K562 (cell line): ENCODE results near the gene NXN. TPM values are rescaled to one million over a fixed set of nuclear protein-coding genes. Genes with fewer than 3 reads are reported as not detected.

Experiments
- ATAC-seq: fragments of 200-7000 bp; cut with Tn5 transposase; 3 replicates; pipeline ENCODE4 v1.9.1; 2020; ENCODE audit warnings: moderate library complexity
- BruUV-seq: library from RNA; stranded (reverse); fragments of 400-500 nt; replicated peaks from 2 replicates; lab custom pipeline; 2021; lab: Mats Ljungman, UMichigan
- CTCF ChIA-PET: fragments of 300-600 bp; formaldehyde crosslinking; extraction: SDS; loops from one replicate; lab custom pipeline; 2021; ENCODE audit warnings: low intra/inter-chr PET ratio; lab: Yijun Ruan, JAX
- POLR2A ChIA-PET: fragments of 300-600, 350-650 bp; sonication (Branson Sonifier 250); formaldehyde crosslinking; extraction: SDS; loops from one replicate; lab custom pipeline; 2021; ENCODE audit warnings: antibody characterized with exemption, inconsistent platforms; lab: Yijun Ruan, JAX
- DNase-seq, 4 experiments: peaks; one replicate each; pipeline versions ENCODE4 v3.0.0 to v3.0.0-alpha.2; 2011 to 2018; ENCODE audit warnings: low spot score in 3 of 4, mixed read lengths in 3 of 4; ENCODE audit errors: extremely low read depth in 1 of 4
- FAIRE-seq: peaks from 2 replicates; lab custom pipeline; 2011; peaks lifted over from hg19 to GRCh38; lab: Jason Lieb, UNC
- H2AFZ ChIP-seq: 2 replicates; pipeline ENCODE4 v1.6.0; 2011; ENCODE audit warnings: low read depth, low read length, control low read depth, inconsistent platforms
- H3K27ac ChIP-seq: fragments of 200-600 bp; 3 replicates; pipeline ENCODE4 v1.8.0; 2011; ENCODE audit warnings: low read depth, mild to moderate bottlenecking, control low read depth, inconsistent platforms, low read length, moderate library complexity, mixed read lengths; ENCODE audit errors: extremely low read depth
- H3K27me3 ChIP-seq, 2 experiments: fragments of 300-600 bp in 1 of 2; 2 replicates in 1 of 2; 3 replicates in 1 of 2; pipeline versions ENCODE4 v1.6.0 to v1.8.0; 2011; ENCODE audit warnings: inconsistent platforms in 2 of 2, low read length in 2 of 2, mild to moderate bottlenecking in 1 of 2, mixed read lengths in 1 of 2, moderate library complexity in 1 of 2; ENCODE audit not compliant: control insufficient read depth in 2 of 2, insufficient read depth in 2 of 2
- H3K36me3 ChIP-seq: fragments of 300-600 bp; 3 replicates; pipeline ENCODE4 v1.8.0; 2011; ENCODE audit warnings: mild to moderate bottlenecking, low read length, inconsistent platforms; ENCODE audit not compliant: control insufficient read depth, insufficient read depth
- H3K4me1 ChIP-seq, 2 experiments: fragments of 200-600 bp in 1 of 2; replicated peaks in 1 of 2; 2 replicates in 1 of 2; 3 replicates in 1 of 2; pipeline versions ENCODE4 v1.5.1 to v1.8.0; 2011; ENCODE audit warnings: inconsistent platforms in 2 of 2, low read length in 2 of 2, mild to moderate bottlenecking in 1 of 2, mixed read lengths in 1 of 2, moderate library complexity in 1 of 2; ENCODE audit not compliant: control insufficient read depth in 2 of 2, insufficient read depth in 2 of 2
- H3K4me2 ChIP-seq: 2 replicates; pipeline ENCODE4 v1.6.1; 2011; ENCODE audit warnings: low read length, control low read depth, inconsistent platforms, mixed read lengths; ENCODE audit not compliant: insufficient read depth
- H3K4me3 ChIP-seq: fragments of 200-600 bp; sonication (generic), shearing (Covaris generic); 2 replicates; pipeline ENCODE4 v1.5.1; 2016; ENCODE audit warnings: control low read depth, inconsistent platforms
- H3K79me2 ChIP-seq: fragments of 200-600 bp; 3 replicates; pipeline ENCODE4 v1.8.0; 2011; ENCODE audit warnings: low read length, inconsistent platforms; ENCODE audit not compliant: control insufficient read depth, insufficient read depth
- H3K9ac ChIP-seq, 2 experiments: 2 replicates each; pipeline versions ENCODE4 v1.6.0 to v1.6.1; 2011; ENCODE audit warnings: low read depth in 2 of 2, low read length in 2 of 2, control low read depth in 1 of 2, inconsistent platforms in 1 of 2, mild to moderate bottlenecking in 1 of 2, mixed read lengths in 1 of 2; ENCODE audit not compliant: insufficient read depth in 1 of 2
- H3K9me1 ChIP-seq: one replicate; pipeline ENCODE4 v1.6.0; 2011; ENCODE audit warnings: inconsistent platforms, mild to moderate bottlenecking, low read length, moderate library complexity; ENCODE audit not compliant: control insufficient read depth, insufficient read depth
- H3K9me3 ChIP-seq: replicated peaks from 2 replicates; pipeline ENCODE4 v1.5.1; 2011; ENCODE audit warnings: low read depth, low read length, inconsistent platforms; ENCODE audit not compliant: control insufficient read depth, insufficient read depth
- H4K20me1 ChIP-seq: replicated peaks from 2 replicates; pipeline ENCODE4 v1.6.1; 2011; ENCODE audit warnings: low read length, inconsistent platforms, mixed read lengths; ENCODE audit not compliant: control insufficient read depth, insufficient read depth
- CC2D1A ChIP-seq: fragments of 450-650 bp; IDR thresholded peaks from 2 replicates; pipeline ENCODE4 v1.6.1; 2017; ENCODE audit warnings: mild to moderate bottlenecking
- DEAF1 ChIP-seq: fragments of 450-650 bp; formaldehyde crosslinking; IDR thresholded peaks from 2 replicates; pipeline ENCODE4 v1.4.0; 2020; ENCODE audit warnings: mild to moderate bottlenecking, moderate library complexity
- E2F1 ChIP-seq: sonication (generic); formaldehyde crosslinking; IDR thresholded peaks from 2 replicates; pipeline ENCODE4 v1.8.1; 2023; ENCODE audit warnings: mild to moderate bottlenecking, missing genetic modification reagents, moderate library complexity
- HMGXB4 ChIP-seq: sonication (generic); formaldehyde crosslinking; IDR thresholded peaks from 2 replicates; pipeline ENCODE4 v1.8.1; 2023; ENCODE audit warnings: mild to moderate bottlenecking, missing genetic modification reagents
- NCOA4 ChIP-seq: fragments of 450-650 bp; IDR thresholded peaks from 2 replicates; pipeline ENCODE4 v1.6.1; 2018; ENCODE audit warnings: mild to moderate bottlenecking; ENCODE audit not compliant: partially characterized antibody
- NR2C1 ChIP-seq, 2 experiments: fragments of 450-650 bp; IDR thresholded peaks; 2 replicates each; pipeline ENCODE4 v1.6.1; 2017; ENCODE audit warnings: mild to moderate bottlenecking in 2 of 2, antibody characterized with exemption in 1 of 2, inconsistent platforms in 1 of 2, missing compliant biosample characterization in 1 of 2, missing genetic modification characterization in 1 of 2
- NRF1 ChIP-seq, 2 experiments: fragments of 450-650 bp; IDR thresholded peaks in 1 of 2; conservative IDR thresholded peaks in 1 of 2; 2 replicates each; pipeline ENCODE4 v1.6.1; 2014; ENCODE audit warnings: mild to moderate bottlenecking in 2 of 2
- PTRF ChIP-seq: fragments of 450-650 bp; IDR thresholded peaks from 2 replicates; pipeline ENCODE4 v1.6.1; 2016; ENCODE audit warnings: mild to moderate bottlenecking, missing genetic modification characterization, missing compliant biosample characterization
- RREB1 ChIP-seq: fragments of 250-450 bp; sonication (Bioruptor Pico); IDR thresholded peaks from 2 replicates; pipeline ENCODE4 v1.4.0; 2020
- XRCC5 ChIP-seq: fragments of 200-400 bp; formaldehyde crosslinking; IDR thresholded peaks from 2 replicates; pipeline ENCODE4 v1.6.1; 2017; ENCODE audit warnings: low read depth, mild to moderate bottlenecking, low read length
- ZKSCAN1 ChIP-seq: fragments of 150-350 bp; IDR thresholded peaks from 2 replicates; pipeline ENCODE4 v1.6.1; 2016; ENCODE audit warnings: low read depth, low read length
- ZNF224 ChIP-seq: sonication (generic); formaldehyde crosslinking; IDR thresholded peaks from 2 replicates; pipeline ENCODE4 v1.8.0; 2022; ENCODE audit warnings: mild to moderate bottlenecking, missing genetic modification reagents
- ZNF75A ChIP-seq: fragments of 450-650 bp; formaldehyde crosslinking; IDR thresholded peaks from 2 replicates; pipeline ENCODE4 v1.4.0; 2020; ENCODE audit warnings: mild to moderate bottlenecking
- WGBS: fragments of 100-300 bp; shearing (Covaris generic); methylation state at CpG from one replicate; pipeline ENCODE4 v1.1.6; 2016; ENCODE audit warnings: low coverage, mixed read lengths; ENCODE audit not compliant: insufficient coverage; ENCODE audit errors: missing lambda C conversion rate; 5-methylcytosine and 5-hydroxymethylcytosine counted together
- in situ Hi-C: fragments of 300-500 bp; cut with MboI; formaldehyde crosslinking; loops from 4 replicates; pipeline ENCODE4 v1.15.0; 2018; ENCODE audit warnings: inconsistent platforms, mixed read lengths
- intact Hi-C: fragments of 100-400 bp; cut with micrococcal nuclease; formaldehyde crosslinking; loops from 2 replicates; pipeline ENCODE4 v1.14.2; 2022
- polyA plus RNA-seq, 8 experiments: library from polyadenylated mRNA; depleted of rRNA in 4 of 8; stranded (reverse) in 5 of 8; unstranded in 3 of 8; fragments of >200 nt; fragmentation: Nextera tagmentation in 2 of 8; fragmentation: Illumina TruSeq in 1 of 8; extraction: Ambion mirVana in 2 of 8; extraction: Trizol in 1 of 8; gene quantifications; 2 replicates each; pipeline versions ENCODE4 v1.2.1 to v1.2.3, GENCODE V29; 2011 to 2014; ENCODE audit warnings: inconsistent platforms in 1 of 8, missing spikeins in 1 of 8
- total RNA-seq, 7 experiments: library from RNA; depleted of rRNA in 6 of 7; stranded (reverse); fragments of >200 nt in 6 of 7; fragmentation: Illumina TruSeq in 2 of 7; extraction: Trizol in 2 of 7; gene quantifications; 2 replicates each; pipeline versions ENCODE4 v1.2.1 to v1.2.3, GENCODE V29; 2011 to 2021; ENCODE audit warnings: low replicate concordance in 1 of 7

NXN gene
- total and polyA plus RNA-seq, 9 of the 15 experiments (the other 6 are each of a cell fraction or from before 2014, with no cell fraction given) = 0.08 to 0.39 (median 0.29) TPM; not detected in 5

DNA sequence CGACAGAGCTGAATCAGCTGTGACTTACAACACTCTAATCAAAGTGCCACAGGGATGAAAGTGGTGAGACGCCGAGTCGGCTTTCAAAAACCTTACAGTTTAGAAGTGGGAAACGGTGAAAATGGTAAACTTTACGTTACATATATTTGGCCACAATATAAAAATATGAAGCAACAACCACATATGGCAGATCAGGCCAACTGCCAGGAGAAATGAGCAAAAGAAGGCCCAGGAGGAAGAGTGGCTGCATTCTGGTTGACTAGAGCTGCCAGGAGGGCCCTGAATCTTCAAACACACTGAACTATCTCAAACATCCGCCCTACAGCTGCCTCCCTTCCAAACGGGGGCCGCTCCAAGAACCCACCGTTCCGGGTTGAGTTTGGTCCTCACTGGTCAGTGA is 141.1 kb downstream of the NXN start:
- CTCF ChIA-PET = no interaction called here
- in situ Hi-C loops (no loop called here), intact Hi-C loops (no loop called here)
- Histone ChIP-seq H3K27ac (no peak overlapping the region), H3K4me3 (no peak overlapping the region), H2AFZ (no peak overlapping the region), H3K36me3 (no peaks in the 10 kb centered on the region), H3K9me3 (no peaks in the 10 kb centered on the region), H3K27me3 (peaks cover 20 to 72% of the 10 kb centered on the region in 2 experiments), H3K79me2 (no peaks in the 10 kb centered on the region), H3K4me1 (no peaks in the 10 kb centered on the region; a peak in 1 of 5 replicates), H3K9me1 (no peaks in the 10 kb centered on the region), H3K4me2 (no peak overlapping the region), H3K9ac (no peak overlapping the region), H4K20me1 (no peaks in the 10 kb centered on the region)
- ATAC-seq (no peak), DNase-seq (no peak), FAIRE-seq (no peak)
- POLR2A ChIA-PET = interaction anchor here (0.9 kb wide), 1 partner anchor 14 kb away, joined by 3 read pairs; no protein-coding TSS in a partner anchor
- BruUV-seq = no TSS peak
- WGBS = 29% methylated on average over 9 of the region's 11 CpGs
- TF ChIP-seq HMGXB4 (CRISPR knock-in tag) (no peak), XRCC5 (no peak), PTRF (tag) (no peak), NCOA4 (no peak), NR2C1 (IDR thresholded peaks at IDR 0.05) (no peak), NR2C1 (tag; IDR thresholded peaks at IDR 0.05) (no peak), ZNF224 (no peak), E2F1 (CRISPR knock-in tag) (no peak), CC2D1A (no peak), NRF1 (conservative IDR thresholded peaks at IDR 0.05 in 1 of 2, IDR thresholded peaks at IDR 0.05 in 1 of 2) (no peak), ZKSCAN1 (no peak), DEAF1 (CRISPR knock-in tag) (no peak), ZNF75A (CRISPR knock-in tag) (no peak), RREB1 (no peak)
